Measurements from ENCODE around the gene ACCSL.

The ACCSL gene

GRCh38 chr11:44047931-44048431 lies at the start of gene ACCSL:
Gene ACCSL (plus strand): TSS chr11:44047981. CDS start chr11:44048037, 56 bp downstream.
- DNase-seq, result no peak

DNA sequence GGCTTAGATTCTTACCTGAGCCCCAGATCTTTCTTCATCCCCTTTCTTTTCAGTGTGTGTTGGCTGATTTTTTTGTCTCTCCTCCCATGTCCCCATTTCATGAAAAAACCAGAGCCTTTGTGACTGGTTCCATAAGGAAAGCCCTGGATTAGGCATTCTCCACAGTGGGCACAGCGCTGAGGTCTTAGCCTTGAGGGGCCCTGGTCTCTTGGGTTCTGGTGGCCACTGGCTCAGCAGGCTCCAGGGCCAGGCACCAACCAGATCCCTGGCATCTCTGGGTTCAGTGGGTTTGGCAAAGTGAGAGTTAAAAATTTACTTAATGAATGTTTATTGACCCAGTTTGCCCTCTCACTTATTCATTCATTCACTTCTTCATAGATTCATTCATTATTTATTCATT lies 49.5 kb upstream of the ACCSL start:
- DNase-seq, result no peak

DNA sequence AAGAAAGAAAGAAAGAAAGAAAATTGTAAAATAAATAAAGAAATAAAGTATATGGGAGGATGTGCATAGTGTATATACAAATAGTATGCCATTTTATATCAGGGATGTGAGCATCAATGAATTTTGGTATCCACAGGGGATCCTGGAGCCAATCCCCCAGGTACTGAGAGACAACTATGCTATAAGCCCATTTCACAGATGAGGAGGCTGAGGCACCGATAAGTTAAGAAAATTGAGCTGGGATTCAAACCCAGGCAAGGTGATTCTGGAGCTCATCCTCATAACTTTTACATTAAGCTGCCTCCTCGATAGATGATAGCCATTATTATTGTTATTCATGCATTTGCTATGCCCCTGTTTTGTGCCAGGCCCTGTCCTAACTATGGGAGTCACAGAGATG lies 47.0 kb upstream of the ACCSL start:
- DNase-seq, result no peak

DNA sequence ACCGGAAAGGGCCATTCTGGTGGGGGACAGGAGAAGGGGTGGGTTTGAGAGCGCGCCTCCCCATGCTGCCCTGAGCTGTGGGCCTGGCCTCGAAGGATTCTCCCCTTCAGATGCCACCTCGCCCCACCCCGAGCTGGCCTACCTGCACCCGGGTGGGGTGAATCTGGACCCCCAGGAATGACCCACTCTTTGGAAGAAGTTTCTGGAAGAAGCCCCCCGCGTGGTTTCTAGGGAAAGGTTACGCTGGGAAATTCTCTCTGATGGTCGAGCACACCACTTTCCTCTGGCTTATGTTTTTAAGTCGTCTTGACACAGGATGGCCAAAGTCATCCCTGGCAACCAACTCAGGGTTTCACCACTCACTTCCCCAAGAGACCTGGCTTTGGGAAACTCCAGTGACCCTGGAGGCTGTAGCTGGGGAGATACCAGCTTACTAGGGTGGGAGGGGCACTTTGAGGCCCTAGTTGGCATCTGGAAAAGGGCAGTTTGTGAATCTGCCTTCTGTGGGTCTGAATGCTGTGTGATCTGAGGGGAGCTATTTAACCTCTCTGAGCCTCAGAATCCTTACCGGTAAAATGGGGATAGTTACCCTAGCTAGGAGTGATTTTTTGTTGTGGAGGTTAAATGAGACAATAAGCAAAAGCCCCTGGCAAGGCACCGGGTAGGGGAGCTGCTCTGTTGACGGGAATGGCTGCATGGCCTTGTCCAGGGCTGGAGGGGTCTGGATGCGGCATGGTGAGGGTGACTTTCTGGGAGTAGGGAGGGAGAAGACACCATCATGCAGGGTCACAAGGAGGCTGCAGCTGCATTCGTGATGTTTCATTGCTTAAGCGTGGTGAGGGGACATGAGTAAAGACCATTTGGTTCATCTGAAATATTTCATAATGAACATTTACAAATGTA lies 45.3 kb upstream of the ACCSL start:
- DNase-seq, result no peak

DNA sequence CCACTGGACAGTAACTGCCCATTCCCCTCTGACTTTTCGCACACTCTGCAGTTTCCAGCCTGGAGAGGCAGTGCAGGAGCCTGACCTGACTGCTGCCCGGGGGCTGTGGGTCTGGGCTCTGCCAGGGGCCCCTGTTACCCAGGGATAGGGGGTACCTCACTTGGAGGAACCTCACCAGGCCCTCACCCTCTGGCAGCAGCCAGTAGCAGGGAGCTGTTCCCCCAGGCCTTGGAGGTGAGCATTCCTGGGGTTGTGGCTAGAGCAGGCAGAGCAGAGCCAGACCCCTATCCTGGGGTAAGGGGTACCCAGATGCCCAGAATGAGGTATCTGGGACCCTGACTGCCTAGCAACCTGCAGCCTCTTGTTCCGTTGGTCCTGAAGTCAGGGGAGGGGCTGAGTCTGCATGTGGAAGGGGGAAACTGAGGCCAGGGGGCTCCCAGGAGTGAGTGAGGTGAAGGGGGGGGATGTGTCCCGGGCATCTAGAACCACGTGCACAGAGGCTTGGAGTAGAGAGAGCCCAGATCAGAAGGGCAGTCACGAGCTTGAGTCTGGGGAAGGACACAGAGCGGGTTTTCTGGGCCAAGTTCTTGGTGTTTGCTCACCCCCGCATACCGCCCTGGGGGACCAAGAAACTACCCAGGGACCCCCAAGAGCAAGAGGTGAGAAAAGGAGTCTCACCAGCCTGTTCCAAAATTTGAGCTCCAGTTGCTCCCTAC lies 43.9 kb upstream of the ACCSL start:
- DNase-seq, result no peak

DNA sequence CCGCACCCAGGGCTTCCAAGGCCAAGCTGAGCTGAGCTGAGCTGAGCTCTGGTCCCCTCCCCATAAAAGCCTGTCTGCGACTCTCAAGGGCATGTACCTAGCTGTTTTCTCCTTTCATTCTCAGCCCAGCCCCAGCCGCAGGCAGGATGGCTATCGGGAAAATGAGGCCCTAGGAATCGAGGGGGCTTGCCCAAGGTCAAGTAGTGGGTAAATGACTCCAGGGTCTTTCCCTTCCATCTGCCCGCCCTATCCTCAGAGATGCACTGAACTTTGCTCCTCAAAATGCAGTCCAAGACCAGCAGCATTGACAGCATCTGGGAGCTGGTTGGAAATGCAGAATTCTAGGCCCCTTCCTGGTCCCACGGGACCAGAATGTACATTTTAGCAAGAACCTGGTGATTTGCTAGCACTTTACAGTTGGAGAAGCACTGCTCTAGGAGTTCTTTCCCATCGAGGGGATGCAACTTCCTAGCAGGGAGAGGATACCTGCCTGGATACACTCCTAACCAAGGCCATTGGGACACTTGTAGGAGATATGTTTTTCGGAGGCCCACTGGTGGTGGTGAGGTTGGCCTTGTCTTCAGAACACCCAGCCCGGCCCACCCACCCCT lies 43.2 kb upstream of the ACCSL start:
- no peak for DNase-seq

DNA sequence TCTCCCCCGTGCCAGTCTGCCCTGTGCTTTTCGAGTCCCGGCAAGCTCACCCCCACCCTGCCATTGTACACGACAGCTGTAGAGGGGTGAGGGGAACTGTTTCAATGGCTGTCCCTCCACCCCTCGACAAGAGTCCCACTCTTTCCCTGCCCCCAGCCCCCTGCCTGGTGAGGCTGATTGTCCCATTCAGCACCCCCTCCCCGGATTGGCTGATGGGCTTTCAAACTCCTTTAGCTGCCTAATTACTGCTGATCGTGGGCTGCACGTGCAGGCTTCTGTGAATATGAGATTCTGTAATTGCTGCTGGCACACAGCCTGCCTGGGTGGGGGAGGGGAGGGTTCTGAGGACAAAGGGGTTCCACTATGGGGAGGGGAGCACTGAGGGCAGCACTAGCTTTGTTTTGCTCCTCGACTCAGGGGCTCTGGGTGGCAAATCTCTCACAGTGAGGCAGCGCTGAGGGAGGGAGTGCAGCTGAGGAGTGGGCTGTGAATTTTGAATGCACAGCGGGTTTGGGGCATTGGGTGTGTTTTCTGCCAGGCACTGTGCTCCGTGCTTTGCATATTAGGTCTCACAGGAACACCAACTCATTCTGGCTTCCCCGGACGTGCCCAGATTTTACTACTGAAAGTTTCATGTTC lies 42.6 kb upstream of the ACCSL start:
- DNase-seq, result no peak

- DNase-seq, result no peak
Measured at GRCh38 chr11:44005956-44006355, 41.8 kb upstream of the ACCSL start.

GRCh38 chr11:44006917-44007361 lies 40.8 kb upstream of the ACCSL start:
- no peak for DNase-seq

DNA sequence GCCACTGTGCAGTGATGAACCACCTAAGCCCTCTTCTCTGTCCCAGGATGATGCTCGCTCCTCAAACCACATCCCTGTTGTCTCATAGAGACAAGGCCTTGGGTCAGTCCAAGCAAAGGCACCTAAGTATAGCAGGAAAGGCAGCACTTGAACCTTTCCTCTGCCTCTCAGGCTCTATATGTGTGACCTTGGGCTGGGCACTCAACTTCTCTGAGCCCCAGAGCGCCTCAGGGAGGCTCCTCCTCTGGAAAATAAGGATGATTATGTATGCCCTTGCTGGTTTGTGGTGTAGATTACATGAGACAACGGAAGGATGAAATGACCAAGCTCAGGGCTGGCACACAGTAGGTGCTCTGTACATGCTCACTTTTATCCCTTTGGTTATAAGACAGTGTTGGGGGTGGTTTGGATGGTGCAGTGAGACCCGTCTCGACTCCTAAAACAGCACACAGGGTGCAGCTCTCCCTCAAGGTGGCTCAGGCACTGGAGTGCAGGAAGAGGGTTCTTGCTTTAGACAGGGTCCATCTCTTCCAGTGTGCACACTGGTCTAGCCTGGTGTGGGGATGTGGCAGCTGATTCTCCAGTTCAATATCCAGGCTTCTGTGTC lies 40.2 kb upstream of the ACCSL start:
- no peak for DNase-seq

DNA sequence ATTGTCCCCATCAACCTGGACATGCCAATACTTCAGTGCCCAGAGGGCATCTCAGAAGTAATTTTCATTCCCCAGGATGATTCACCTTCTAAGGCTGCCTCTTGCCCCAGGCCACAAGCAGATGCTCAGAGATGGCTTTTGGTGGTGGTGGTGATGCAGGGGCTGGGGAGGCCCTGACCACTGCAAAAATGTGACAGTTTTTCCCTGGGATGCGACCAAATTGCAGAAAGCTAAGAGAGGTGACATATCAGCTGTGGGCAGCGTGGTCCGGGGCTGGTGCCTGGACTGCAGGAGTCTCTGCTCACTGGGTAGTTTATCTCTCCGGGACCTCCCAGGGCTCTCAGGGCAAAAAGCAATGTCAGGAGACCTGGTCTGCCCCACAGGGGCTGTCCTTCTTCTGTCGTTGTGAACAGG lies 39.7 kb upstream of the ACCSL start:
- DNase-seq, result no peak

GRCh38 chr11:44008698-44009097 lies 39.1 kb upstream of the ACCSL start:
- DNase-seq, result no peak

- DNase-seq, result no peak
Measured at GRCh38 chr11:44010789-44011251, 37.0 kb upstream of the ACCSL start.

DNA sequence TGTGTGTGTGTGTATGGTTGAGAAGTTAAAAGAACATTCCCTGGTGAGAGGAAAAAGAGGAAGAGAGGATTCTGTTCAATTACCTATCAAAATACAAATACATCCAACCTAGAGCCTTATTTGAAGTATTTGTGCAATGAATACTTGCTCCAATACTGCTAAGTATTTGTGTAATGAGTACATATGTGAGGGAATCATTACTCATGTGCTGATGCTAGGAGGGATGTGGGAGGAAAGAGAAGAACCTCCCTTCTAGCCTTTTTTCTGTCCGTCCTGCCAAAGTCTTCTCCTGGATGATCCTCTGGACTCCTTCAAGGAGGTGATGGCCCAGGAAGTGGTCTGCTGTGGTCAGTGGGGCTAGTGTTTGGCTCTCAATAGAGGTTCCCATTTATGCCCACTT lies 36.0 kb upstream of the ACCSL start:
- no peak for DNase-seq

- DNase-seq, result no peak
Measured at GRCh38 chr11:44014968-44015623, 32.7 kb upstream of the ACCSL start.

- DNase-seq, result no peak
Measured at GRCh38 chr11:44015624-44016007, 32.2 kb upstream of the ACCSL start.

DNA sequence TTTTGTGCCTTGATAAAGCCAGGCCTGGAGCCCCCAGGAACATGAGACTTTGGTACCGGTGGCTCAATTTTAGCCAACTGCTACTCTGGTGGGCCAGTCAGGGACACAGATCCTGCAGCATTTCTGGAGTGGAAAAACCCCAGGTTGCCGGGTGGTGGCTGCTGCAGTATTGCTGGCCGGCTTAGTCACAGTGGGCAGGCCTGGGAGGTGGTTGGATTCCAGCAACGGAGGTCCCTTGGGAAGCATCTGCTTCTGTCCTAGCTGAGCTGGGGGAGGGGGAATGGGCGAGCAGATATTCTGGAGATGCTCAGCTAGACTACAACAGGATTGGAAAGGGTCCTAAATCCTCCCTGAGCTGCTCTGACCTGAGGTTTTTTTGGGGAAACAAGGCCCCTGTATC lies 31.6 kb upstream of the ACCSL start:
- DNase-seq, result no peak

DNA sequence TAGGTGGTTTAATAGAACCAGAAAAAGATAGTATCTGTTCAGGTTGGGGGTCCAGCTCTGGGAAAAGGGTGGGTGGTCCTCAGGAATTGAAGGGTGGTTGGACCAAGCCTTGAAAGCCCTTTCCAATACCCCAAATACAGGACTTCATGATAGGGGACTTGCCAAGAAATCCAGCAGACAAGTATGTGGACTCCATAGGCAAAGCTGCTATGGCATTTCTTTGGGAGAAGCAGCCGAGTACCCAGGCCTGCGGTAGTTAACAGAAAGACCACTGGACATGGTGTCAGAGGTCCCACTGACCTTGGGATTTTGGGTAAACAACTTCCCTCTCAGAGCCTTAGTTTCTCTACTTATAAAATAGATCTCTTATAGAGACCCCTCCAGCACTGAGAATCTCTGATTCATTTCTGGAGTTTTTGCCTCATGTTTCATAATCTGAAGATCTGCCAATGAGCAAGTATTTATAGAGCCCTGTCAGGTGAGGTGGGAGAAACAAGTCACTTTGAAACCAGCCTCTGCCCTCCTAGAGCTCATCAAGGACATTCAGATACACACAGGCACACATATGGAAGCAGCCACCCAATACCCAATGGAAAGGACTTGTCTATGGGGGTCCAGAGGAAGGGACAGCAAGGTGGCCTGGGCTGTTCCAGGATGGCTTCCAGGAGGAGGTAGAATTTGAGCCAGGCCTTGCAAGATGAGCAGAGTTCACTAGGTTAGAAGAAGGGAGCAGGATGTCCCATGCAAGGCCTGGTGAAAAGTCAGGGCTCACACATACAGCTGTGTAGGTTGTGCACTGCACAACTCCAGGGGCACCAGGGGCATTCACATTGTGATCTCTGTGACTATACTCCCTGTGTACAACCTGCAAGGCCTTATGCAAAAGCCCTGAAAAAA lies 31.0 kb upstream of the ACCSL start:
- DNase-seq, result no peak

GRCh38 chr11:44017443-44018126 lies 30.2 kb upstream of the ACCSL start:
- no peak for DNase-seq

DNA sequence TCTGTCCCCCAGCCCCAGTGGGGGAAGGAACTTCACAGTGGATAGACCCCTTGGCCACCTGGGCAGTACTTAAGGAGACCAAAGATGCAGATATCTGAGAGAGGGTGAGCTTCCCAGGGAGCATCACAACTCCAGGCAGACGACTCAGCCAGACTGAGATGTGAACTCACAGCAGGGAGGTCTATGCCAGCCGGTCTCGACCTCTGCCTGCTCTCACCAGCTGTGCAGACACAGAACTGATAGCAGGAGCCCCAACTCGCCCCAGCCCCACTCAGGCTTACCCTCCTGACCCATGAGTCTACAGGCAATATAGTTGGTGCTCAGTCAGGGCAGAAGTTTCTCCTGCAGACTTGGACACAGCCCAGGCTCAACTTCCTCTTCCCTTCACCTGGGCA lies 29.7 kb upstream of the ACCSL start:
- DNase-seq, result no peak
